ENCODE results near the gene FBXO44. TPM values are rescaled to one million over a fixed set of nuclear protein-coding genes. Genes with fewer than 3 reads are reported as not detected.

FBXO44 gene
- total and polyA plus RNA-seq, 2 donors from 2014 or later = 22.5 to 66.6 TPM

DNA sequence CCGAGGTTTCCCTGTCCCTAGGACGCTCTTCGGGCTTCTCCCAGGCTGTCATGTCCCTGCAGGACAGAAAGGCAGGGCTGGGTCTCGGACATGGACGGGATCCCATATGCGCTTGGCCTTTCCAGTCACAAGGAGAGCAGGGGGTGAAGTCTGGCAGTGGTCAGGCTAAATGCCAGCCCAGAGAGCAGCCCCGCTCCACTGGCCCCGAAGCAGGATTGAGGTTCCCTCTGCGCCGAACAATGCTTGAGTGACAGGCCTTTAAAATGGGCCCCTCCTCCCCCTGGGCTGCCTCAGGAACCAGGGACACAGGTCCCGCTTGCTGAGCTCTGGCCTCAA lies 49.5 kb downstream of the FBXO44 start:
- H3K27me3 ChIP-seq (ENCODE audit: control insufficient read depth, insufficient read depth, low read length) = peaks cover 5% of the 10 kb centered on the region

DNA sequence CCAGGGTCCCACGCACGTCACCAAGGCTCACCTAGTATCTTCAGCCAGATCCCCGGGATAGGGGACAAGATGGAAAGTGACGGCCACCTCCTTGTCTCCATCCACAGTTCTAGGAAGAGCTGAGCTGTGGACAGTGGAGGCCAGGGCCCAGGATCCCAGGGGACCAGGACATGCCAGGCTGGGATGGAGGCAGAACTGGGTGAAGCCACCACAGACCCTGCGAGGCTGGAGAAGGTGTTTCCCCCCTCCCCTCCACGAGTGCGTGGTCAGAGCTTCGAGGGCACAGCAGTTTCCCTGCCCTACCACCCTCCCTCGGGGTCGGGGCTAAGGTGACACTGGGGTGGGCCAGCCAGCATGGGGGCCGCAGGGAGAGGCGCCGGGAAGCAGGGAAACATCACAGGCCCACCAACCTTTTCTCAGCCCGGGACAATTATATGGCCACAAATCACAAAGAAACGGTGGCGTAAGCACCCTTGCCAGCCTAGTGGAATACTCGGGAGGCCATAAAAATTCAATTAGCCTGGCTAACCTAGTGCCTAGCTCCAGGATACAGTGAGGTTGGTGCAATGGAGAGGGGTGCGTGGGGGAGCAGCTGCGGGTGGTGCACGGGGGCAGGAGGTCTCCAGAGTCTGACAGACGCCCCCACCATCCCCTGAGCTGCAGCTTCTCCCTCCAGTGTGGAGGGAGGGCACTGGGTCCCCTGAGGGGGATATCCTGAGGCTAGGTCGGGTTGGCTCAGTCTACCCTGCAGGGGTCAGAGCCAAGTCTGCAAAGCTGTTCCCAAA lies 50.2 kb downstream of the FBXO44 start:
- no peaks in the 10 kb centered on the region for H3K36me3 ChIP-seq (ENCODE audit: control insufficient read depth in 2 of 3, insufficient read depth in 3 of 3, low read length in 3 of 3)
- H3K27ac ChIP-seq (ENCODE audit: low read depth in 2 of 2, low read length in 2 of 2) = no peak overlapping the region
- H3K9ac ChIP-seq (ENCODE audit: low read length in 3 of 3) = no peak overlapping the region
- TF ChIP-seq, protein P1, sequence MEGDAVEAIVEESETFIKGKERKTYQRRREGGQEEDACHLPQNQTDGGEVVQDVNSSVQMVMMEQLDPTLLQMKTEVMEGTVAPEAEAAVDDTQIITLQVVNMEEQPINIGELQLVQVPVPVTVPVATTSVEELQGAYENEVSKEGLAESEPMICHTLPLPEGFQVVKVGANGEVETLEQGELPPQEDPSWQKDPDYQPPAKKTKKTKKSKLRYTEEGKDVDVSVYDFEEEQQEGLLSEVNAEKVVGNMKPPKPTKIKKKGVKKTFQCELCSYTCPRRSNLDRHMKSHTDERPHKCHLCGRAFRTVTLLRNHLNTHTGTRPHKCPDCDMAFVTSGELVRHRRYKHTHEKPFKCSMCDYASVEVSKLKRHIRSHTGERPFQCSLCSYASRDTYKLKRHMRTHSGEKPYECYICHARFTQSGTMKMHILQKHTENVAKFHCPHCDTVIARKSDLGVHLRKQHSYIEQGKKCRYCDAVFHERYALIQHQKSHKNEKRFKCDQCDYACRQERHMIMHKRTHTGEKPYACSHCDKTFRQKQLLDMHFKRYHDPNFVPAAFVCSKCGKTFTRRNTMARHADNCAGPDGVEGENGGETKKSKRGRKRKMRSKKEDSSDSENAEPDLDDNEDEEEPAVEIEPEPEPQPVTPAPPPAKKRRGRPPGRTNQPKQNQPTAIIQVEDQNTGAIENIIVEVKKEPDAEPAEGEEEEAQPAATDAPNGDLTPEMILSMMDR (IDR thresholded peaks at IDR 0.05; ENCODE audit: borderline replicate concordance, extremely low read depth, insufficient read depth) = no peak
- intact Hi-C loops (cut with DNase I) = no loop called here
- DNase-seq (peak in 4 of 5 donors; percentile 61 to 79 (median 70)), FAIRE-seq (no peak)
- peaks cover 0 to 2% (median 0%) of the 10 kb centered on the region in 3 donors for H3K9me3 ChIP-seq (ENCODE audit: control insufficient read depth in 2 of 3, insufficient read depth in 1 of 3, low read length in 3 of 3)
- peaks cover 5% of the 10 kb centered on the region for H3K27me3 ChIP-seq (ENCODE audit: control insufficient read depth, insufficient read depth, low read length)
- peaks cover 0 to 10% (median 5%) of the 10 kb centered on the region in 3 donors for H3K4me1 ChIP-seq (ENCODE audit: control insufficient read depth in 2 of 3, insufficient read depth in 2 of 3, low read depth in 1 of 3, low read length in 3 of 3)
- no peak overlapping the region for H3K4me3 ChIP-seq (ENCODE audit: low read length in 3 of 3)

More for the DNA sequence above, 49.5 kb downstream of the FBXO44 start:
- no peak overlapping the region for H3K27ac ChIP-seq (ENCODE audit: low read depth in 2 of 2, low read length in 2 of 2)
- H3K4me3 ChIP-seq (ENCODE audit: low read length in 3 of 3) = no peak overlapping the region
- TF ChIP-seq, protein P1 (IDR thresholded peaks at IDR 0.05; ENCODE audit: borderline replicate concordance, extremely low read depth, insufficient read depth) = no peak
- H3K9me3 ChIP-seq (ENCODE audit: control insufficient read depth in 2 of 3, insufficient read depth in 1 of 3, low read length in 3 of 3) = peaks cover 0 to 2% (median 0%) of the 10 kb centered on the region in 3 donors
- intact Hi-C loops (cut with DNase I) = no loop called here
- H3K36me3 ChIP-seq (ENCODE audit: control insufficient read depth in 2 of 3, insufficient read depth in 3 of 3, low read length in 3 of 3) = no peaks in the 10 kb centered on the region
- H3K9ac ChIP-seq (ENCODE audit: low read length in 3 of 3) = no peak overlapping the region
- peak in 1 of 5 donors; percentile 13 for DNase-seq
- peaks cover 0 to 10% (median 5%) of the 10 kb centered on the region in 3 donors for H3K4me1 ChIP-seq (ENCODE audit: control insufficient read depth in 2 of 3, insufficient read depth in 2 of 3, low read depth in 1 of 3, low read length in 3 of 3)
- no peak for FAIRE-seq

DNA sequence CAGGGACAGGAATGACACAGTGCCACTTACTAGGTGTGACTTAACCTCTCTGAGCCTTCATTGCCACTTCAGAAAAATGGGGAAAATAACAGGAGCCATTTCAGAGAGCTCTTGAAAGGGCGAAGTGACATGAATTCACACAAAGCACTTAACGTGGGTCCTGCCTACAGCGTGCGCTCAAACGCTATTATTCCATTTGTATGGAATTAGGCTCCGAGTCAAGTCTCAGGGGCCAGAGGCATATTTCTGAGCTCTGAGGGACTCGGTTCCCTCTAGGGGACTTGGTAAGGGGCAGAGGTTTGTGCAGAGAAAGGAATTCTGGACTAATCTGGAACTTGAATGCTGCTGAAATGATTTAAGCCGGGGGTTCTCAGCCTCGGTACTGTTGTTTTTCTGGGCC lies 50.9 kb downstream of the FBXO44 start:
- no peak overlapping the region for H3K4me3 ChIP-seq (ENCODE audit: low read length in 3 of 3)
- peaks cover 0 to 2% (median 0%) of the 10 kb centered on the region in 3 donors for H3K9me3 ChIP-seq (ENCODE audit: control insufficient read depth in 2 of 3, insufficient read depth in 1 of 3, low read length in 3 of 3)
- peaks cover 0 to 10% (median 5%) of the 10 kb centered on the region in 3 donors for H3K4me1 ChIP-seq (ENCODE audit: control insufficient read depth in 2 of 3, insufficient read depth in 2 of 3, low read depth in 1 of 3, low read length in 3 of 3)
- no peak for DNase-seq
- no peak for FAIRE-seq
- intact Hi-C loops (cut with DNase I) = no loop called here
- TF ChIP-seq, protein P1 (IDR thresholded peaks at IDR 0.05; ENCODE audit: borderline replicate concordance, extremely low read depth, insufficient read depth) = no peak
- no peaks in the 10 kb centered on the region for H3K36me3 ChIP-seq (ENCODE audit: control insufficient read depth in 2 of 3, insufficient read depth in 3 of 3, low read length in 3 of 3)
- H3K27me3 ChIP-seq (ENCODE audit: control insufficient read depth, insufficient read depth, low read length) = peaks cover 5% of the 10 kb centered on the region
- no peak overlapping the region for H3K27ac ChIP-seq (ENCODE audit: low read depth in 2 of 2, low read length in 2 of 2)
- no peak overlapping the region for H3K9ac ChIP-seq (ENCODE audit: low read length in 3 of 3)
